ENCODE results near the gene ADAMTS17. TPM values are rescaled to one million over a fixed set of nuclear protein-coding genes. Genes with fewer than 3 reads are reported as not detected.

ADAMTS17 gene
- total RNA-seq, 6 experiments from 2014 or later: 14.6 to 34.7 (median 24.2) TPM

DNA sequence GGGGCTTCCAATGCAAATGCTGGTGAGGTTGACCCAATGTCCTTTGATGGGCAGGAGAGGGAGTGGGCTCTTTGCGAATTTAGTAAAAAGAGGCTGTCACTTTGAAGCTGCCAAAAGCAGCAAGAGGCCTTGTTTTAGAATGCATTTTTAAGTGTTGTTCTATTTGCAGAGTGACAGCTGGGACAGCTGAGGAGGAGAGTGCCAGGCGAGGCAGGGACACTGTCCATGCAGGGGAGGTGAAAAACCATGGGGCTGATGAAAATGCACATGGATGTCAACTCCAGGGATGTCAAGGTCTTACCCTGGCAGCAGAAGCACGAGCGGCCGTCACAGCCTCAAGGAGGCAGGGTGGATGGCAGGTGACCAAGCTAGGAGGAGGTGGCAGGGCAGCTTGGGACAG lies 279.8 kb downstream of the ADAMTS17 start:
- WGBS (ENCODE audit: insufficient coverage, low coverage, low lambda C conversion rate, missing lambda C conversion rate): 81% methylated on average over 5 of the region's 5 CpGs
- ATAC-seq: no peak
- H3K4me3 ChIP-seq: no peak overlapping the region
- no peaks in the 10 kb centered on the region for H3K9me3 ChIP-seq
- intact Hi-C loops (cut with DNase I): no loop called here
- no peaks in the 10 kb centered on the region for H3K36me3 ChIP-seq
- no peak overlapping the region for H3K27ac ChIP-seq
- H3K4me1 ChIP-seq: no peaks in the 10 kb centered on the region
- no peaks in the 10 kb centered on the region for H3K27me3 ChIP-seq
- TF ChIP-seq, protein P1, sequence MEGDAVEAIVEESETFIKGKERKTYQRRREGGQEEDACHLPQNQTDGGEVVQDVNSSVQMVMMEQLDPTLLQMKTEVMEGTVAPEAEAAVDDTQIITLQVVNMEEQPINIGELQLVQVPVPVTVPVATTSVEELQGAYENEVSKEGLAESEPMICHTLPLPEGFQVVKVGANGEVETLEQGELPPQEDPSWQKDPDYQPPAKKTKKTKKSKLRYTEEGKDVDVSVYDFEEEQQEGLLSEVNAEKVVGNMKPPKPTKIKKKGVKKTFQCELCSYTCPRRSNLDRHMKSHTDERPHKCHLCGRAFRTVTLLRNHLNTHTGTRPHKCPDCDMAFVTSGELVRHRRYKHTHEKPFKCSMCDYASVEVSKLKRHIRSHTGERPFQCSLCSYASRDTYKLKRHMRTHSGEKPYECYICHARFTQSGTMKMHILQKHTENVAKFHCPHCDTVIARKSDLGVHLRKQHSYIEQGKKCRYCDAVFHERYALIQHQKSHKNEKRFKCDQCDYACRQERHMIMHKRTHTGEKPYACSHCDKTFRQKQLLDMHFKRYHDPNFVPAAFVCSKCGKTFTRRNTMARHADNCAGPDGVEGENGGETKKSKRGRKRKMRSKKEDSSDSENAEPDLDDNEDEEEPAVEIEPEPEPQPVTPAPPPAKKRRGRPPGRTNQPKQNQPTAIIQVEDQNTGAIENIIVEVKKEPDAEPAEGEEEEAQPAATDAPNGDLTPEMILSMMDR (IDR thresholded peaks at IDR 0.05): no peak
- TF ChIP-seq POLR2A (IDR thresholded peaks at IDR 0.05): no peak
- no peak for DNase-seq

DNA sequence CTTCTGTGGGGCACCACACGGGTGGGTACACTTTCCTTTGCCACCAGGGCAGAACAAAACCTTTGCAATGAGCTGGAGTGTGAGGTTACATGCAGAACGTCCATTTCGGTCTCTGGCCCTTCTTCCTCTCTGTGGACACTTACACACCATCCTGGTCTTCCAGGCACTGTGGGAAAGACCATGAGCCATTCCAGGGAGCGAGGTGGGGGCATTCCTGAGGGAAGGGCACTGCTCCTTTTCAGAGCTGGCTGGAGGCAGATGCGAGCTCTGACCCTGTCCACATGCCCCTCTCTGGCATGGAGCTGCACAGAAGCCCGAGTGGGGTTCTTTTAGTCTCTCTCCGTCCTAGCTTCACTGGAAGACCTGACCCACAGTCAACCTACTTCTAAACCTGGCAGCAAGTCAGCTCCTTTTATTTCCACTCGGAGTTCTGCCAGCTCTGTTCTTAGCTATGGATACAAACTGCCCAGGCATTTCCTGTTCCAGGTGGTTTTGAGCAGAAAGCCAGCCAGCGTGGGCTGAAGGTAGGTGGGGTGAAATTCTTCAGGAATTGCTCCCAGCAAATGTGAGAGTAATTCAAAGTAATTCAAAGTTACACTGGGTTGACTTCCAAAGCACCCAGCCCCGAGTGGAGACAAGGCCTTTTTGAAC lies 281.4 kb downstream of the ADAMTS17 start:
- Histone ChIP-seq H3K4me3 (no peak overlapping the region), H3K27ac (no peak overlapping the region), H3K9me3 (no peaks in the 10 kb centered on the region), H3K27me3 (no peaks in the 10 kb centered on the region), H3K36me3 (no peaks in the 10 kb centered on the region), H3K4me1 (no peaks in the 10 kb centered on the region)
- 82% methylated on average over 3 of the region's 10 CpGs for WGBS (ENCODE audit: insufficient coverage, low coverage, low lambda C conversion rate, missing lambda C conversion rate)
- no peak for DNase-seq
- no peak for ATAC-seq
- intact Hi-C loops (cut with DNase I): no loop called here
- no peak for TF ChIP-seq POLR2A (IDR thresholded peaks at IDR 0.05)
- TF ChIP-seq, protein P1 (IDR thresholded peaks at IDR 0.05): no peak

DNA sequence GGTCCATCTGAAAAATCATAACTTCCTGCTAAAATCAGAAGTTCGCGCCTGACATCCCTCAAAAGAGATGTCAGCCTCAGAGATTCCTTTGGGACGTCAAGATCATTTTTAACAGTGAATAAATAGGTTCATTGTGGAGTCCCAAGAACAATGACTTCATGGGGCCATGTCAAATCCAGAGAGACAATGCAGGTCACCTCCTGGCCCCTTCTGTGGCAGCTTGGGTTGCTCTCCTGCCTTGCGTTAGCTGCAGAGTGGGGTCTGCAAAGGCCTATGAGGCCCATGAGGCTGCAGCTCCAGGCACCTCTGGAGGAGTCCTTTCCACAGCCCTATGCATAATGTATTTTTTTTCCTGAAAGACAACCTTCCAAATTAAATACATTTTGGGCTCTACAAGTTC lies 282.3 kb downstream of the ADAMTS17 start:
- no peak for ATAC-seq
- 82% methylated on average over 4 of the region's 4 CpGs for WGBS (ENCODE audit: insufficient coverage, low coverage, low lambda C conversion rate, missing lambda C conversion rate)
- H3K4me3 ChIP-seq: no peak overlapping the region

DNA sequence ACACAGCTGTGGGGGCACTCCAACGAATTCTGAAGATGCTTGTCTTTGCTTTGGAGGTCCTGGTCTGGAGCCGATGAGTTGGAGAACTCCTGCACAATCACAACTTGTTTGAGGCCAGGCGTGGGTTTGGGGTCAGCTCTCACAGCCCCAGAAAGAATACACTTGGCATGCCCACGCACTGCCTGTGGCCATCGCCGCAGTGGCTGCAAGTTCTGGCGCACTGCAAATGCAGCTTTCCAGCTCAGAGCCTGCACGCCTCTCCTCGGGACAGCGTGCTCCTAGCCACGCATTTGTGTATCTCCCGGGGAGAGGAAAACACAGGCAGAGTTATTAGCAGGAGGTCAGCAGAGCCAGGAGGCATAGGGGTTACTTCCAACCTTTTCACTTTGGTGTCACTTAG lies 282.7 kb downstream of the ADAMTS17 start:
- intact Hi-C loops (cut with DNase I): no loop called here
- H3K4me3 ChIP-seq: no peak overlapping the region
- TF ChIP-seq, protein P1 (IDR thresholded peaks at IDR 0.05): no peak
- TF ChIP-seq POLR2A (IDR thresholded peaks at IDR 0.05): no peak

More for the DNA sequence above, 282.3 kb downstream of the ADAMTS17 start:
- H3K27ac ChIP-seq: no peak overlapping the region
- no peak for DNase-seq
- no peaks in the 10 kb centered on the region for H3K36me3 ChIP-seq
- no peak for TF ChIP-seq POLR2A (IDR thresholded peaks at IDR 0.05)
- TF ChIP-seq, protein P1 (IDR thresholded peaks at IDR 0.05): no peak
- H3K4me1 ChIP-seq: no peaks in the 10 kb centered on the region
- H3K27me3 ChIP-seq: no peaks in the 10 kb centered on the region
- H3K9me3 ChIP-seq: no peaks in the 10 kb centered on the region
- intact Hi-C loops (cut with DNase I): no loop called here

More for the DNA sequence above, 282.7 kb downstream of the ADAMTS17 start:
- H3K27ac ChIP-seq: no peak overlapping the region
- no peaks in the 10 kb centered on the region for H3K9me3 ChIP-seq
- ATAC-seq: no peak
- no peaks in the 10 kb centered on the region for H3K4me1 ChIP-seq
- H3K36me3 ChIP-seq: no peaks in the 10 kb centered on the region
- WGBS (ENCODE audit: insufficient coverage, low coverage, low lambda C conversion rate, missing lambda C conversion rate): 67% methylated on average over 9 of the region's 12 CpGs
- H3K27me3 ChIP-seq: no peaks in the 10 kb centered on the region
- no peak for DNase-seq

All from right lobe of liver (tissue), 6 donors.